Neuronal stem cell (in vitro differentiated cells): ENCODE data around the gene KLK14.

Source experiments
- DNase-seq: peaks from one replicate; pipeline ENCODE4 v3.0.0-alpha.2; 2013; ENCODE audit warnings: low spot score
- H2AFZ ChIP-seq: one replicate; pipeline ENCODE4 v1.6.1; 2013; ENCODE audit warnings: mild to moderate bottlenecking, low read length, inconsistent platforms
- H2AK5ac ChIP-seq: 2 replicates; pipeline ENCODE4 v1.6.1; 2013; ENCODE audit warnings: low read depth, mild to moderate bottlenecking, inconsistent platforms, low read length, moderate library complexity, mixed read lengths
- H2BK120ac ChIP-seq: 2 replicates; pipeline ENCODE4 v1.6.1; 2013; ENCODE audit warnings: low read depth, mild to moderate bottlenecking, inconsistent platforms, low read length, moderate library complexity, mixed read lengths
- H2BK12ac ChIP-seq: one replicate; pipeline ENCODE4 v1.6.1; 2013; ENCODE audit warnings: low read length, inconsistent platforms
- H2BK15ac ChIP-seq: 2 replicates; pipeline ENCODE4 v1.6.1; 2013; ENCODE audit warnings: mild to moderate bottlenecking, low read length, inconsistent platforms, mixed read lengths
- H2BK5ac ChIP-seq: one replicate; pipeline ENCODE4 v1.6.1; 2013; ENCODE audit warnings: inconsistent platforms, mild to moderate bottlenecking, low read length, moderate library complexity
- H3K14ac ChIP-seq: one replicate; pipeline ENCODE4 v1.6.1; 2013; ENCODE audit warnings: low read length, inconsistent platforms
- H3K18ac ChIP-seq: 2 replicates; pipeline ENCODE4 v1.6.1; 2013; ENCODE audit warnings: low read length, inconsistent platforms
- H3K23ac ChIP-seq: 2 replicates; pipeline ENCODE4 v1.6.1; 2013; ENCODE audit warnings: low read depth, mild to moderate bottlenecking, mixed read lengths, low read length, inconsistent platforms; ENCODE audit not compliant: poor library complexity
- H3K27ac ChIP-seq: replicated peaks from 3 replicates; pipeline ENCODE4 v1.5.1; 2013; ENCODE audit warnings: low read length, inconsistent platforms
- H3K27me3 ChIP-seq, 3 experiments: 2 replicates each; pipeline ENCODE4 v1.6.1; 2013; ENCODE audit warnings: low read length in 3 of 3, mild to moderate bottlenecking in 2 of 3, inconsistent platforms in 1 of 3, low read depth in 1 of 3, mixed read lengths in 1 of 3, moderate library complexity in 1 of 3; ENCODE audit not compliant: control insufficient read depth in 3 of 3, insufficient read depth in 3 of 3
- H3K36me3 ChIP-seq, 2 donors: replicated peaks in 1 of 2; 2 replicates each; pipeline ENCODE4 v1.6.1; 2013; ENCODE audit warnings: low read length in 2 of 2; ENCODE audit not compliant: control insufficient read depth in 2 of 2, insufficient read depth in 2 of 2
- H3K4ac ChIP-seq: 2 replicates; pipeline ENCODE4 v1.6.1; 2013; ENCODE audit warnings: inconsistent platforms, mild to moderate bottlenecking, low read length, moderate library complexity
- H3K4me1 ChIP-seq, 2 donors: 1 replicate in 1 of 2; 2 replicates in 1 of 2; pipeline ENCODE4 v1.6.1; 2013; ENCODE audit warnings: low read length in 2 of 2, low read depth in 1 of 2; ENCODE audit not compliant: control insufficient read depth in 2 of 2, insufficient read depth in 1 of 2
- H3K4me2 ChIP-seq: one replicate; pipeline ENCODE4 v1.6.1; 2013; ENCODE audit warnings: mild to moderate bottlenecking, low read length, inconsistent platforms; ENCODE audit not compliant: insufficient read depth, poor library complexity, severe bottlenecking
- H3K4me3 ChIP-seq, 2 donors: 2 replicates each; pipeline ENCODE4 v1.5.1; 2013; ENCODE audit warnings: low read length in 2 of 2, mild to moderate bottlenecking in 2 of 2, inconsistent platforms in 1 of 2, moderate library complexity in 1 of 2
- H3K79me1 ChIP-seq: one replicate; pipeline ENCODE4 v1.6.1; 2013; ENCODE audit warnings: low read depth, mild to moderate bottlenecking, inconsistent platforms, low read length, moderate library complexity
- H3K9ac ChIP-seq: one replicate; pipeline ENCODE4 v1.6.1; 2013; ENCODE audit warnings: mild to moderate bottlenecking, low read depth, low read length, inconsistent platforms; ENCODE audit not compliant: poor library complexity
- H3K9me3 ChIP-seq, 2 donors: replicated peaks in 1 of 2; 2 replicates each; pipeline versions ENCODE3 to v1.6.1; 2013; ENCODE audit warnings: low read length in 2 of 2, mild to moderate bottlenecking in 2 of 2, inconsistent platforms in 1 of 2, low read depth in 1 of 2, mixed read lengths in 1 of 2, moderate library complexity in 1 of 2; ENCODE audit not compliant: control insufficient read depth in 2 of 2, insufficient read depth in 1 of 2
- H4K8ac ChIP-seq: one replicate; pipeline ENCODE4 v1.6.1; 2013; ENCODE audit warnings: low read depth, mild to moderate bottlenecking, inconsistent platforms, low read length, moderate library complexity
- H4K91ac ChIP-seq: one replicate; pipeline ENCODE4 v1.6.1; 2013; ENCODE audit warnings: low read length, low read depth, mild to moderate bottlenecking, inconsistent platforms; ENCODE audit not compliant: poor library complexity
- WGBS, 2 donors: extraction: QIAGEN DNeasy Blood & Tissue Kit; methylation state at CpG; one replicate each; pipeline ENCODE4 v1.1.7; 2013; ENCODE audit warnings: missing lambda C conversion rate in 2 of 2, mixed read lengths in 1 of 2; ENCODE audit not compliant: insufficient read length in 2 of 2, insufficient replicate concordance in 1 of 2; ENCODE audit errors: extremely low coverage in 2 of 2; 5-methylcytosine and 5-hydroxymethylcytosine counted together

Gene KLK14

DNA sequence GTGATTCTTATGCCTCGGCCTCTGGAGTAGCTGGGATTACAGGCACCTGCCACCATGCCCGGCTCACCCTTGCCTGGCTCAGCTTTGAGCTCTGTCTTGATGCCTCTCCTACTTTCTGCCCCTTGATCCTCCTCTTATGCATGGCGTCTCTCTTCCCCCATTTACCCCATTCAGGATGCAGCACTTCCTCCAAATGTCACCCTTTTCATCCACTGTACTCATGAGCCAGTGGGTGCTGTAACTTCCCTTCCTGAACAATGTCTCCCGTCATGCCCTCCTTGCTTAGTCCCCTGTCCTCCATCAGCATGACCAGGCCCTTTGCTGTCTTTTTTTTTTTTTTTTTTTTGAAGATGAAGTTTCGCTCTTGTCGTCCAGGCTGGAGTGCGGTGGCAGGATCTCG is 38.6 kb upstream of the KLK14 start:
- Histone ChIP-seq H3K27ac (no peak overlapping the region), H3K9ac (no peak overlapping the region), H3K14ac (no peak overlapping the region), H3K9me3 (no peaks in the 10 kb centered on the region), H3K4me3 (no peak overlapping the region), H3K4me2 (no peak overlapping the region), H3K79me1 (no peaks in the 10 kb centered on the region), H3K18ac (no peak overlapping the region), H4K91ac (no peak overlapping the region), H2AFZ (no peak overlapping the region), H3K23ac (no peak overlapping the region), H4K8ac (no peak overlapping the region), H3K4ac (no peak overlapping the region), H2AK5ac (no peak overlapping the region), H2BK12ac (no peak overlapping the region), H2BK120ac (no peak overlapping the region), H2BK15ac (no peak overlapping the region), H3K4me1 (peaks cover 0 to 3% of the 10 kb centered on the region in 2 donors), H3K36me3 (no peaks in the 10 kb centered on the region), H2BK5ac (no peak overlapping the region), H3K27me3 (peaks cover 0 to 7% (median 0%) of the 10 kb centered on the region in 3 experiments)
- no CpG with 5 or more reads among the region's 8 CpGs for WGBS, 2 donors
- DNase-seq, result no peak

- Histone ChIP-seq H2AK5ac (no peak overlapping the region), H4K91ac (no peak overlapping the region), H2BK120ac (no peak overlapping the region), H2BK12ac (no peak overlapping the region), H3K4me3 (peak overlapping the region in 1 of 2 donors; percentile 42), H3K27me3 (peaks cover 0 to 13% (median 0%) of the 10 kb centered on the region in 3 experiments), H3K4me1 (peaks cover 0 to 3% of the 10 kb centered on the region in 2 donors), H3K79me1 (no peaks in the 10 kb centered on the region), H3K27ac (no peak overlapping the region), H3K23ac (no peak overlapping the region), H2BK15ac (no peak overlapping the region), H3K36me3 (no peaks in the 10 kb centered on the region), H3K9me3 (no peaks in the 10 kb centered on the region), H3K4ac (no peak overlapping the region), H3K18ac (no peak overlapping the region), H2AFZ (no peak overlapping the region), H4K8ac (no peak overlapping the region), H3K14ac (no peak overlapping the region), H3K4me2 (no peak overlapping the region), H2BK5ac (no peak overlapping the region), H3K9ac (no peak overlapping the region)
- no peak for DNase-seq
- no CpG with 5 or more reads among the region's 6 CpGs for WGBS, 2 donors
Measured at GRCh38 chr19:51120160-51120559, 37.5 kb upstream of the KLK14 start.

GRCh38 chr19:51119611-51120010 is 36.9 kb upstream of the KLK14 start:
- Histone ChIP-seq H3K27ac (no peak overlapping the region), H3K9me3 (no peaks in the 10 kb centered on the region), H2BK12ac (no peak overlapping the region), H3K27me3 (peaks cover 0 to 14% (median 0%) of the 10 kb centered on the region in 3 experiments), H3K4me1 (peaks cover 0 to 3% of the 10 kb centered on the region in 2 donors), H3K79me1 (no peaks in the 10 kb centered on the region), H3K36me3 (no peaks in the 10 kb centered on the region), H3K14ac (no peak overlapping the region), H3K4ac (no peak overlapping the region), H3K18ac (peak overlapping the region; percentile 6), H2AFZ (no peak overlapping the region), H2BK15ac (no peak overlapping the region), H2BK120ac (no peak overlapping the region), H3K4me2 (no peak overlapping the region), H3K4me3 (no peak overlapping the region), H4K8ac (no peak overlapping the region), H4K91ac (no peak overlapping the region), H3K9ac (no peak overlapping the region), H2BK5ac (no peak overlapping the region), H3K23ac (no peak overlapping the region), H2AK5ac (no peak overlapping the region)
- WGBS, 2 donors, result no CpG with 5 or more reads among the region's 6 CpGs
- DNase-seq, result no peak

GRCh38 chr19:51119101-51119500 is 36.4 kb upstream of the KLK14 start:
- no peak overlapping the region for H4K91ac ChIP-seq
- H3K4me2 ChIP-seq, result no peak overlapping the region
- no peak overlapping the region for H3K27ac ChIP-seq
- no peak overlapping the region for H2AFZ ChIP-seq
- H3K9ac ChIP-seq, result no peak overlapping the region
- no peaks in the 10 kb centered on the region for H3K36me3 ChIP-seq
- H2BK15ac ChIP-seq, result no peak overlapping the region
- H3K18ac ChIP-seq, result no peak overlapping the region
- H3K23ac ChIP-seq, result no peak overlapping the region
- H3K14ac ChIP-seq, result no peak overlapping the region
- H3K4me3 ChIP-seq, result no peak overlapping the region
- no peak overlapping the region for H4K8ac ChIP-seq
- no peak overlapping the region for H3K4ac ChIP-seq
- no peak for DNase-seq
- H2BK12ac ChIP-seq, result no peak overlapping the region
- H3K9me3 ChIP-seq, result no peaks in the 10 kb centered on the region
- H3K27me3 ChIP-seq, result peaks cover 0 to 16% (median 0%) of the 10 kb centered on the region in 3 experiments
- no peak overlapping the region for H2BK120ac ChIP-seq
- no CpG with 5 or more reads among the region's 4 CpGs for WGBS, 2 donors
- H3K4me1 ChIP-seq, result peaks cover 0 to 3% of the 10 kb centered on the region in 2 donors
- no peaks in the 10 kb centered on the region for H3K79me1 ChIP-seq
- no peak overlapping the region for H2BK5ac ChIP-seq
- no peak overlapping the region for H2AK5ac ChIP-seq
